ENCODE results near the gene ARID4B.
"Not testable (repeated sequence)": the region's sequence is repeated elsewhere in the genome, so short reads cannot be mapped to it uniquely, and the experiment has no call there.

ARID4B gene

DNA sequence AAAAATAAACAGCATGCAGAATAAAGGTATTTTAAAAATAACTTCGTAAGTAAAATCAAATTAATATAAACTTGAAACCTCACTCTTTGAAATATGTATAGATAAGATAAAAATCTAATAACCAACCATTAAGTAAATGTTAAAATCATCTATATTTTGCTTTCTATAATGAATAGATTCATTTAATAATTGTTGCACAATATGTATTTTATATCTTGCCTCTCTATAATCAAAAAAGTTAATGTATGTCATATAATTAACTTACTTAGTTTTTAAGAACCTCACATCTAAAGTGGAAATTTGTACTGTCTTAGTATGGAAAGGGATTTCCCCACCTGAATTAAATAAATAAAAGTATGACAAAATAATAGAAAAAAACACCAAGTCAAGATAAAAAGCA, 124.6 kb downstream of the ARID4B start:
- Histone ChIP-seq H4K20me1 (ENCODE audit: insufficient read depth, low read length, poor library complexity, severe bottlenecking) (peaks cover 9% of the 10 kb centered on the region), H3K27me3 (ENCODE audit: insufficient read depth, low read length, poor library complexity, severe bottlenecking) (no peaks in the 10 kb centered on the region), H3K9me2 (replicated peaks; ENCODE audit: low read depth, low read length) (no peaks in the 10 kb centered on the region), H3K4me1 (ENCODE audit: insufficient read depth, low read length, poor library complexity, severe bottlenecking) (peaks cover 8% of the 10 kb centered on the region), H3K9me3 (ENCODE audit: insufficient read depth, low read depth, low read length) (no peaks in the 10 kb centered on the region), H3K79me2 (ENCODE audit: insufficient read depth, low read length) (no peaks in the 10 kb centered on the region), H3K4me3 (ENCODE audit: low read length, poor library complexity, severe bottlenecking) (no peak overlapping the region), H2AFZ (ENCODE audit: low read length) (no peak overlapping the region), H3K9ac (ENCODE audit: low read depth, low read length, poor library complexity, severe bottlenecking) (no peak overlapping the region), H3K36me3 (ENCODE audit: insufficient read depth, low read length) (peaks cover 4% of the 10 kb centered on the region; the same call in 1 of the 2 replicates), H3K4me2 (ENCODE audit: low read depth, low read length, poor library complexity, severe bottlenecking) (no peak overlapping the region), H3F3A (ENCODE audit: low read depth) (no peaks in the 10 kb centered on the region)
- TF ChIP-seq, protein P1, sequence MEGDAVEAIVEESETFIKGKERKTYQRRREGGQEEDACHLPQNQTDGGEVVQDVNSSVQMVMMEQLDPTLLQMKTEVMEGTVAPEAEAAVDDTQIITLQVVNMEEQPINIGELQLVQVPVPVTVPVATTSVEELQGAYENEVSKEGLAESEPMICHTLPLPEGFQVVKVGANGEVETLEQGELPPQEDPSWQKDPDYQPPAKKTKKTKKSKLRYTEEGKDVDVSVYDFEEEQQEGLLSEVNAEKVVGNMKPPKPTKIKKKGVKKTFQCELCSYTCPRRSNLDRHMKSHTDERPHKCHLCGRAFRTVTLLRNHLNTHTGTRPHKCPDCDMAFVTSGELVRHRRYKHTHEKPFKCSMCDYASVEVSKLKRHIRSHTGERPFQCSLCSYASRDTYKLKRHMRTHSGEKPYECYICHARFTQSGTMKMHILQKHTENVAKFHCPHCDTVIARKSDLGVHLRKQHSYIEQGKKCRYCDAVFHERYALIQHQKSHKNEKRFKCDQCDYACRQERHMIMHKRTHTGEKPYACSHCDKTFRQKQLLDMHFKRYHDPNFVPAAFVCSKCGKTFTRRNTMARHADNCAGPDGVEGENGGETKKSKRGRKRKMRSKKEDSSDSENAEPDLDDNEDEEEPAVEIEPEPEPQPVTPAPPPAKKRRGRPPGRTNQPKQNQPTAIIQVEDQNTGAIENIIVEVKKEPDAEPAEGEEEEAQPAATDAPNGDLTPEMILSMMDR (conservative IDR thresholded peaks at IDR 0.05; ENCODE audit: low read length) = no peak
- TF ChIP-seq EZH2phosphoT487 (IDR thresholded peaks at IDR 0.05; ENCODE audit: borderline replicate concordance) = no peak

DNA sequence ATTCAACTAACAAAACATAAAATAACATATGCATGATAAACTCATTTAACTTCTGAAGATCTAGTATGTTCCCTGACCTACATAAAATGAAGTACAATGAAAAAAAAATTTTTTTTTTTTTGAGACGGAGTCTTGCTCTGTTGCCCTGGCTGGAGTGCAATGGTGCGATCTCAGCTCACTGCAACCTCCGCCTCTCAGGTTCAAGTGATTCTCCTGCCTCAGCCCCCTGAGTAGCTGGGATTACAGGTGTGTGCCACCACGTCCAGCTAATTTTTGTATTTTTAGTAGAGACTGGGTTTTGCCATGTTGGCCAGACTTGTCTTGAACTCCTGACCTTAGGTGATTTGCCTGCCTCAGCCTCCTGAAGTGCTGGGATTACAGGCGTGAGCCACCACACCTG, 125.5 kb downstream of the ARID4B start:
- H3K4me2 ChIP-seq (ENCODE audit: low read depth, low read length, poor library complexity, severe bottlenecking); H3F3A ChIP-seq (ENCODE audit: low read depth); H3K9me2 ChIP-seq (replicated peaks; ENCODE audit: low read depth, low read length); H4K20me1 ChIP-seq (ENCODE audit: insufficient read depth, low read length, poor library complexity, severe bottlenecking); H2AFZ ChIP-seq (ENCODE audit: low read length); H3K4me1 ChIP-seq (ENCODE audit: insufficient read depth, low read length, poor library complexity, severe bottlenecking); H3K27me3 ChIP-seq (ENCODE audit: insufficient read depth, low read length, poor library complexity, severe bottlenecking); H3K9me3 ChIP-seq (ENCODE audit: insufficient read depth, low read depth, low read length); H3K9ac ChIP-seq (ENCODE audit: low read depth, low read length, poor library complexity, severe bottlenecking); H3K36me3 ChIP-seq (ENCODE audit: insufficient read depth, low read length); H3K79me2 ChIP-seq (ENCODE audit: insufficient read depth, low read length); H3K4me3 ChIP-seq (ENCODE audit: low read length, poor library complexity, severe bottlenecking): not testable (repeated sequence)

DNA sequence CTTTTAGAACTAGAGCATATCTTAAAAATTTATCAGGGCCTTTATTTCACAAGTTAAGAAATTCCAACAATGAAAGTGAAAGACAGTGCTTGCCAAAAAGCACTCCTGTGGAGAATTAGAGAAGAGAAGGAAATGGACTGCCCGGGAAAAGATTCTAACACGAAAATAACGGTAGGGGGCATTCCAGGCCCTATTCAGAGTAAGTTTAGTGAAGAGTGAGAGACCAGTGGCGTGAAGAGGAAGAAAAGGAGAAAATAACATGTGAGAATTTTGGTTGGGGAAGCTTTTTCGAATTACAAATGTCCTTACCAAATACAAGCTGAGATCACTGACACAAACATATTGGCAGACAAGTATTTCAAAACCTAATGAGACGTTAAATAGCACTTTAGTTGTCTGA, 128.5 kb downstream of the ARID4B start:
- Histone ChIP-seq H3K4me1 (ENCODE audit: insufficient read depth, low read length, poor library complexity, severe bottlenecking) (no peaks in the 10 kb centered on the region), H3K27me3 (ENCODE audit: insufficient read depth, low read length, poor library complexity, severe bottlenecking) (no peaks in the 10 kb centered on the region), H3K9me3 (ENCODE audit: insufficient read depth, low read depth, low read length) (no peaks in the 10 kb centered on the region), H3K4me3 (ENCODE audit: low read length, poor library complexity, severe bottlenecking) (no peak overlapping the region), H3F3A (ENCODE audit: low read depth) (no peaks in the 10 kb centered on the region), H3K36me3 (ENCODE audit: insufficient read depth, low read length) (peaks cover 16% of the 10 kb centered on the region; the same call in 1 of the 2 replicates), H3K79me2 (ENCODE audit: insufficient read depth, low read length) (no peaks in the 10 kb centered on the region), H2AFZ (ENCODE audit: low read length) (no peak overlapping the region), H4K20me1 (ENCODE audit: insufficient read depth, low read length, poor library complexity, severe bottlenecking) (no peaks in the 10 kb centered on the region), H3K9ac (ENCODE audit: low read depth, low read length, poor library complexity, severe bottlenecking) (no peak overlapping the region), H3K4me2 (ENCODE audit: low read depth, low read length, poor library complexity, severe bottlenecking) (no peak overlapping the region), H3K9me2 (replicated peaks; ENCODE audit: low read depth, low read length) (no peaks in the 10 kb centered on the region)
- TF ChIP-seq EZH2phosphoT487 (IDR thresholded peaks at IDR 0.05; ENCODE audit: borderline replicate concordance) = no peak
- TF ChIP-seq, protein P1 (conservative IDR thresholded peaks at IDR 0.05; ENCODE audit: low read length) = no peak

DNA sequence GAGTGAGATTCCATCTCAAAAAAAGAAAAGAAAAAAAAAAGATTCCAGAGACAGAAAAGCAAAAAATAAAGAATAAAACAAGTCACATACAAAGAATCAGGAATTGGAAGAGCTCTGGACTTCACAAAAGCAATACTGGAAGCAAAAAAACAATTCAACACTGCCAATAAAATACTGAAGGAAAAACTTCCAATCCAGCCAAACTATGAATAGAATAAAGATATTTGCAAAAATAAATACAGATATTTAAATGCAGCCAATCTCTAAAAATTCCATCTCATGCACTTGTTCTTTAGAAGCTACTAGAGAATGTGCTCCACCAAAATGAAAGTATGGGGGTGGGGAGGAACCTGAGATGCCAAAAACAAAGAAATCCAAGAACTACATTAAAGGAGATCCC, 137.5 kb downstream of the ARID4B start:
- Histone ChIP-seq H4K20me1 (ENCODE audit: insufficient read depth, low read length, poor library complexity, severe bottlenecking) (no peaks in the 10 kb centered on the region), H3K4me3 (ENCODE audit: low read length, poor library complexity, severe bottlenecking) (no peak overlapping the region), H3K4me1 (ENCODE audit: insufficient read depth, low read length, poor library complexity, severe bottlenecking) (no peaks in the 10 kb centered on the region), H3K36me3 (ENCODE audit: insufficient read depth, low read length) (peaks cover 63% of the 10 kb centered on the region; the same call in 1 of the 2 replicates), H3K79me2 (ENCODE audit: insufficient read depth, low read length) (no peaks in the 10 kb centered on the region), H3F3A (ENCODE audit: low read depth) (no peaks in the 10 kb centered on the region), H3K4me2 (ENCODE audit: low read depth, low read length, poor library complexity, severe bottlenecking) (no peak overlapping the region), H3K27me3 (ENCODE audit: insufficient read depth, low read length, poor library complexity, severe bottlenecking) (no peaks in the 10 kb centered on the region), H3K9me3 (ENCODE audit: insufficient read depth, low read depth, low read length) (no peaks in the 10 kb centered on the region), H3K9me2 (replicated peaks; ENCODE audit: low read depth, low read length) (no peaks in the 10 kb centered on the region), H3K9ac (ENCODE audit: low read depth, low read length, poor library complexity, severe bottlenecking) (no peak overlapping the region), H2AFZ (ENCODE audit: low read length) (no peak overlapping the region)
- no peak for TF ChIP-seq EZH2phosphoT487 (IDR thresholded peaks at IDR 0.05; ENCODE audit: borderline replicate concordance)

Data from Loucy (cell line).